HG03558 (cell line): ENCODE results near the gene CELF4.
"Not testable (repeated sequence)": the region's sequence is repeated elsewhere in the genome, so short reads cannot be mapped to it uniquely, and the experiment has no call there.

ENCODE experiments used
- ATAC-seq: cut with Tn5 transposase; IDR thresholded peaks from one replicate; pipeline ENCODE4 v1.9.1; 2021; ENCODE audit warnings: moderate number of reproducible peaks; ENCODE audit not compliant: unreplicated experiment; ENCODE audit errors: extremely low read depth

CELF4 gene

DNA sequence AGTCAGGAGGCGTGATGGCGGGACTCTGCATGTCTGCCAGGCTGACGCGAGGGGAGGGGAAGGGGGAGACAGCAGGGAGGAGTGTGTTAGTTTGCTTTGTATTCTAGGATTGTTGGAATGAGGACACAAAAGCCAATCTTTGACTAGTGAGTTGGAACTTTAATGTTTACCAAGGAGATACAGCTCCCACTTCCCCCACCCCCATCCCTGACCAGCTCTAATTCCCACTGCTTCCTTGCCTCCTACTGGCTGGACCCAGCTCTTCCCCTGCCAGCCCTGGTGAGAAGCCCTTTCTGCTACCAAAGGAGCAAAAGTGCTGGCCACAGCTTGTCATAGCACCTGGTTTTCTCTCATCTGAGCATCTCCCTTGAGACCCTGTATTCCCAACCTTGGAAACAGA, 84.5 kb downstream of the CELF4 start:
- ATAC-seq, result no peak

DNA sequence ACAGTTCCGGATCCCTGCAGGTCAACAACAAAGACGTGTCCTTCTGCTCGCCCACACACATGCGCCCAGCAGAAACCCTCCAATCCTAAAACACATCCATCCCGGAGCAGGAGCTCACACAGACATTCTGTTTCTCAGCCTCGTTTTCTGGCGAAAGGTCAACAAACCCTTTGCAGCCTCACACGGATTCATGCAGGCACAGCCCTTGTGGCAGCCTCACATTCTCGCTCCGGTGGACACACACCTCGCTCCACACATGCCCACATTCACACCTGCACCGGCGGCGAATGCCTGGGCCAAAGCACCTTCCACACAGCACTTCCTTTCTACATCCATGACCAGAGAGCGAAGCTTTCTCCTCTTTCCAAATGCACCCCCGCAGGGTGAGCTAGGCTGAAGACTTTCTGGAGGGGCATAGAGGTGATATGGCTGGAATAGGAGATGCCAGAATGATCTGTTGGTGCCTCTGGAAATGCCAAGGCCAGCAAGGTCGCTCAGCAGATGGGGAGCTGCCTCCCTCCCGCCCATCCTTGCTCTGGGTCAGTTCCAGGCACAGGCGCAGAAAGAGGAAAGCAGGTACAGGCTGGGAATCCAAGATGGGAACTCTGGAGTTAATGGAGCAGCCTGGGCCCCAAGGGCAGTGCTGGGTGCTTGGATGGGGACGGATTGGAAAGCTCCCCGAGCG, 88.8 kb downstream of the CELF4 start:
- ATAC-seq, result no peak

DNA sequence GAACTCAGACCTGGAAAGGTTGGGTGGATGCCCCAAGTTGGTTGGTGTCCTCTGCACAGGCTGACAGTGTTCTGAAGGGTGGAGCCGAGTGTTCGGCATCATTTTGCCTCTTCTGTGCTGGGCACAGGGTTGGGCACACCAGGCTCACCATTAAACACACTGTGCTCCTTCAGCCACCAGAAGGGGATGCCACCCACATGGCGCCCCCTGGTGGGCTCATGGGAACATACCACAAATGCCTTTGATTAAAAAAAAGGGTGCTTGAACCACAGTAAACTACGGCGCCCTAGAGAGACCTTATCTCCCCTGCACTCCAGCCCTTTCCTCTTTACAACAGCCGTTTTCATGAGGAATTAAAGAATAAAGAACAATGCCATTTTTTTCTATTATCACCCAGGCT, 89.4 kb downstream of the CELF4 start:
- ATAC-seq, result no peak

- no peak for ATAC-seq
Measured at GRCh38 chr18:37473195-37473840, 92.3 kb downstream of the CELF4 start.

DNA sequence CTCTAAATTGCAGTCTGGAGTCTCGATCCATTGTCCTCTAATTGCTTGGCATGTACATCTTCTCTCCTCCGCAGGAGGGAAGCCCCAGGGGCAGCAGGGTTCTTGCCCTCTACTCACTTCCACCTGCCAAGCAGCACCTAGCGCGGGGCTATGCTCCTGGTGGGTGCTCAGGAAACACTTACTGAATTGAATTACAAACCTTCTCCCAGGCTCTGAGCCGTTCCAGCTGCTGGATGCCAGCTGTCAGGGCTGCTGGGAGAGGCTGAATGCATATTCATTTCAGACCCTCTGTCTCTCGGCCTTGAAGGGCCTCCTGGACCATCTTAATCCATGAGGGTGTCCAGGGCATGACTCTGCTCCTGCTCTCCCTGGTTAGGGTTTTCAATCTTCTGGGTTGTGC, 94.0 kb downstream of the CELF4 start:
- no peak for ATAC-seq

- ATAC-seq, result no peak
Measured at GRCh38 chr18:37470986-37471385, 94.6 kb downstream of the CELF4 start.

DNA sequence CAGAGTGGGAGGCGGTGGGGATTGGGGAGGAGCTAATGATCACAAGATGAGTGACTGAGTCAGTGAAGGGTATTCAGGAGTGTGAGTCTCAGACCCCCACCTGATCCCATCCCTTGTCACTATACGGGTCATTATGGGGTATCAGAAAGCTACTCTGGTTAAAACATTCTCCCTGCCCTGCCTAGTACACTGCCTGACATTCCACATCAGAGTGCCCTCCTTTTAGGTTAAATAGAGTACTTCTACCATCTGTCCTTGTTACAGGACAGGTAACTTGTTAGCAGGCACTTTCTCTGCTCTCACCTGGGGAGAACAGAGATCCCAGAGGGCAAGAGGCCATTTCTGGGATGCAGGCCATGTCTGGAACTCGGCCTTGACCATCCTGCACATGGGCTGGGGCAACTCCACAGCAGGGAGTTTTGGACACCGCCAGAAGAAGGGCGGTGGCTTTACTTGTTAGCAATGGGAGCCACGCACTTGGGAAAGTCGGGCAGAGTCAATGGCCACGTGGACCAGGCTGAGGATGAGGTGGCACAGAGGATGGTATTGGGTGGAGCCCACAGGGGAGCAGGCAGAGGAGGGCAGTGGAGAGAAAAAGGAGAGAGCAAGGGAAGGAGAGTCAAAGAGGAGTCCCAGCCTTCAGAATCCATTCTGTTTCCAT, 98.5 kb downstream of the CELF4 start:
- no peak for ATAC-seq

- no peak for ATAC-seq
Measured at GRCh38 chr18:37465958-37466357, 99.6 kb downstream of the CELF4 start.

DNA sequence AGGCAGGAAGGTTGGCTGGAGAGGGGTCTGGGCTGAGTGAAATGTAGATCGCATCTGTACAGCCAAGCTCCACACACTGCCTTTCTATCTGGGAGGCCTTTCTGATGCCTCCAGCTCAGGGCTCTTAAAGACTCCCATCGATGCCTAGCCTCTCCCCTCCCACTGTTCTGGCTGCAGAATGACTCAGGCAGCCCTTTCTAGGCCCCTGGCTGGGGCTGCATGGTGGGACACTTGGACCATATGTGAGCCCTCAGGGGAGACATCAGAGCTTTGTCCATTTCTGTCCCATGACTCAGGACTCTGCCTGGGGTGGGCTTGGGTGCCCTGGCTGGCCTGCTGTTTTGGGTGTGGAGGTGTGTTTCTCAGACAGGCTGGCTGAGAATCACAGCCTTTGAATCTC, 101.3 kb downstream of the CELF4 start:
- ATAC-seq, result no peak

- not testable (repeated sequence) for ATAC-seq
Measured at GRCh38 chr18:37461329-37461728, 104.3 kb downstream of the CELF4 start.

DNA sequence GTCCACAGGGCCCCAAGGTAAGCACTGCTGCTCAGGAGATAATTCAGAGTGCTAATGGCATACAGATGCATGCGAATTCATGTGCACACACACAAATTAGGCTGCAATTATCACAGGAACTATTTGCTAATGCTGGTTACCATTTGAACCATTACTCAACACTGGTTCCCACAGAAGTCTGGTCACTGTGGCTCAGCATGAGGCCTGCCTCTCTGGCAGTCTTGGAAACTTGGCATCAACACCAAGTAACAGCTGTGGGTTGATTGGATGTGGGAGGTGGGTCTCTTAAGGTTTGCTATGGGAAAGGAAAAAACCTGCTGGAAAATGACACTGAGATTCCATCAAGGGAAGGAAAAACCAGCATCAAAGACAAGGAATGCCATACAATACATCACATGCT, 105.0 kb downstream of the CELF4 start:
- ATAC-seq, result no peak

- no peak for ATAC-seq
Measured at GRCh38 chr18:37458697-37459096, 106.9 kb downstream of the CELF4 start.

DNA sequence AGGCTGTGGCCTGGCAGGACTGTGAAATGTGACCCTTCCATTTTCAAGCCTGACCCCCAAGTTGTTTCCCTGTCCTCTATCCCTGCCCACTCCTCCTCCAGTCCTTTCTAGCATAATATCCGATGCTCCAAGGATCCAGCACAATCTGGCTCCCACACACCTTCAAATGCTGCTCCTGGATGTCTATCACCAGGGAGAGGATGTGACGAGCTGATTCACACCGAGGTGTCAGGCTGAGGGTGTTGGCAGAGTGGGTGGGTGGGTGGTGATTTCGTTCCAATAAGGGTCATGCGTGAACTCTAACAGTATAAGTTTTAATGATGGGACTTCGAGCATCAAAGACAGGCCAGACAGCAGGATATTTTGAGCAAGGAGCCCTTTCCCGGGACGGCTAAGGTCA, 107.8 kb downstream of the CELF4 start:
- ATAC-seq, result no peak

GRCh38 chr18:37457341-37457740, 108.3 kb downstream of the CELF4 start:
- ATAC-seq, result no peak

DNA sequence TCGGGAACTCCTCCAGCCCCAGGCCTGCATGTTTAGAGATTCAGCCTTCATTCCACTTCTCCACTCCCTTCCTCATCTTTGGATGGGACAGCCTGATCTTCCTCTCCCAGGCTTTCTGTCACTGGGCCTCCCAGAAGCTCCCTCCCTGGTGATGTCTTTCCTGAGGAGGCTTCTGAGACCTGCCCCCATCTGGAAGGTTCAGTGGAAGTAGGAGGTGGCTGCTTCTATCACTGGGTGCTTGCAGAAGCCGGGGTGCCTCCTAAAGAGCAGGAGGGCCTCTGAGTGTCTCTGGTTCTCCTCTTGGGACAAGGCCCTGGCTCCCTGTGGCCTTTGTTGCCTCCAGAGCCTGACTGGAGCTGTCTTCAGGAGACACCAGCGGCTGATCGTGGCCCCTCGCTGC, 108.7 kb downstream of the CELF4 start:
- ATAC-seq, result no peak

DNA sequence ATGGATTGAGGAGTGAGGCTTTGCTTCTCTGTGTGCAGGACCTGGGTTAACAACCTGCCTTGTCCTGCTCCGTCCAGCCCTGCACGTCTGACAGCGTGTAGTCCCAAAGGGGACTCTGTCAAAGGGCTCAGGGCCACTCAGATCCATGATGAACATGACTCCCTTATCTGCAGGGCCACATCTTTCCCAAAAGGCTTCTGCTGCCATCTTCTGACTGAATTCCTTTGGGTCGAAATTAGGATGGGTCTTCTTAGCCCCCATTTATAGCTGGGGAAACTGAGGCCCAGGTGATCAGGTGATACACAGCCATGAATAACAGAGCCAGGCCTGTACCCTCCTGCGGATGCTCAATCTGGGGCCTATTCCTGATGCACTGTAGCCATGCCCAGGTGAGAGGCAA, 109.2 kb downstream of the CELF4 start:
- ATAC-seq, result no peak

GRCh38 chr18:37453752-37454151, 111.8 kb downstream of the CELF4 start:
- ATAC-seq, result no peak

DNA sequence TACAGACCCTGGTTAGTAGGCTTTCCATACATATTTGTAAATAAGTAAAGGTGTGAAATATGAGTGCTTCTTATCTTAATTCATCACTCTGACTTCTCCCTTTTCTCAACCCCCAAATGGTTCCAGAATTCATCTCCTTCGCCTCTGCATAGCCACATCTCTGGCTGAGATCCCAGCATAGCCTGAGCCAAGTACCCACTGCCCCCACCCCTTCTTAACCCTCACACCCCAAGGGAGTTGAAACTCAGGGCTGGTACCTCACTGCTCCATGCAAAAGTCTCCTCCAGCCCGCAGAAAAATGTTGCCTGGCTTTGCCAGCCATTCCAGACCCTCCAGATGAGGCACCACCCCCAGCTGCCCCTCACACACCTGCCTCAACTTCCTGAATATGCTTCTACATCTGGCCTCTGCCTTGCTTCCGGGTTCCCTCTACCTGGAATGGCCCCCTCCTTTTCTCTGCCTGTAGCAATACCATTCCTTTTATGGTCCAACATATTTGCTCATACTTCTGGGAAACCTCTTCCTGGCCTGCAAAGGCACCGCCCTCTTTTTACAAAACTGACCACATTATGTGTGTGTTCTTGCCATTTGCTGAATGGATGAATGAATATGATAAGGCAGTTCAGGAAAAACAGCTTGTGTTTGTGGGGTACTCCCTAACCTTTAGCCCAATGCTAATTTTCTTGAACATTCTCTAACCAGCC, 112.8 kb downstream of the CELF4 start:
- ATAC-seq, result no peak

DNA sequence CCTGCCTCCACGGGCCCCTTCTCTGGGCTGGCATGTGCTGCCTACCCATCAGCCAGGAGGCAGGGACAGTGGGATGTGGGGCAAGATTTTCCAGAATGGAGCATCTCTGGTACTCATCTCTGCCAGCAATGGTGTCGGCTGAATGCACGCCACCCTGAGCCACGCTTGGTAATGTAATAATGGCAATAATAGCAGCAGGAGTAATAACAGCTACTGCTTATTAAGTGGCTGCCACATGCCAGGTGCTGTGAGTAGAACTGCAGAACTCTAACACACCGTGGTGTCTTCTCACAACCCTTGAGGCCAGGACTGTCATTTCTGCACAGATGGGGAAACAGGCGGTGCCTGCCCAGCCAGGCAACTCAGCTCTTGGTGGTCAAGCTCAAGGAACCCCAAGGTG, 113.6 kb downstream of the CELF4 start:
- ATAC-seq, result no peak

- ATAC-seq, result no peak
Measured at GRCh38 chr18:37451239-37451825, 114.3 kb downstream of the CELF4 start.
